IPS DF 6.9 (cell line): ENCODE measurements around the gene SELENOV.

Source experiments
- DNase-seq: peaks from one replicate; pipeline ENCODE4 v3.0.0-alpha.2; 2013; ENCODE audit warnings: low read depth, low spot score
- H3K27ac ChIP-seq: one replicate; pipeline ENCODE4 v1.5.1; 2013; ENCODE audit warnings: low read length, control low read depth
- H3K27me3 ChIP-seq: 2 replicates; pipeline ENCODE4 v1.6.1; 2013; ENCODE audit warnings: mild to moderate bottlenecking, low read length; ENCODE audit not compliant: control insufficient read depth, insufficient read depth
- H3K36me3 ChIP-seq: 2 replicates; pipeline ENCODE4 v1.6.1; 2013; ENCODE audit warnings: low read length; ENCODE audit not compliant: control insufficient read depth, insufficient read depth
- H3K4me1 ChIP-seq: 2 replicates; pipeline ENCODE4 v1.6.1; 2013; ENCODE audit warnings: low read length; ENCODE audit not compliant: control insufficient read depth, insufficient read depth
- H3K4me3 ChIP-seq: 2 replicates; pipeline ENCODE4 v1.5.1; 2013; ENCODE audit warnings: mild to moderate bottlenecking, low read length
- H3K9me3 ChIP-seq: 2 replicates; pipeline ENCODE4 v1.6.1; 2013; ENCODE audit warnings: low read length, inconsistent platforms; ENCODE audit not compliant: control insufficient read depth, insufficient read depth
- WGBS: extraction: QIAGEN DNeasy Blood & Tissue Kit; methylation state at CpG from one replicate; pipeline ENCODE4 v1.1.7; 2013; ENCODE audit warnings: mixed read lengths, missing lambda C conversion rate; ENCODE audit not compliant: insufficient read length, insufficient coverage; 5-methylcytosine and 5-hydroxymethylcytosine counted together

SELENOV gene

GRCh38 chr19:39555883-39556282 lies 40.9 kb downstream of the SELENOV start:
- Histone ChIP-seq H3K27me3 (no peaks in the 10 kb centered on the region), H3K4me1 (no peaks in the 10 kb centered on the region), H3K9me3 (no peaks in the 10 kb centered on the region), H3K36me3 (no peaks in the 10 kb centered on the region), H3K4me3 (no peak overlapping the region), H3K27ac (no peak overlapping the region)
- WGBS, result no CpG with 5 or more reads among the region's 1 CpG
- no peak for DNase-seq

DNA sequence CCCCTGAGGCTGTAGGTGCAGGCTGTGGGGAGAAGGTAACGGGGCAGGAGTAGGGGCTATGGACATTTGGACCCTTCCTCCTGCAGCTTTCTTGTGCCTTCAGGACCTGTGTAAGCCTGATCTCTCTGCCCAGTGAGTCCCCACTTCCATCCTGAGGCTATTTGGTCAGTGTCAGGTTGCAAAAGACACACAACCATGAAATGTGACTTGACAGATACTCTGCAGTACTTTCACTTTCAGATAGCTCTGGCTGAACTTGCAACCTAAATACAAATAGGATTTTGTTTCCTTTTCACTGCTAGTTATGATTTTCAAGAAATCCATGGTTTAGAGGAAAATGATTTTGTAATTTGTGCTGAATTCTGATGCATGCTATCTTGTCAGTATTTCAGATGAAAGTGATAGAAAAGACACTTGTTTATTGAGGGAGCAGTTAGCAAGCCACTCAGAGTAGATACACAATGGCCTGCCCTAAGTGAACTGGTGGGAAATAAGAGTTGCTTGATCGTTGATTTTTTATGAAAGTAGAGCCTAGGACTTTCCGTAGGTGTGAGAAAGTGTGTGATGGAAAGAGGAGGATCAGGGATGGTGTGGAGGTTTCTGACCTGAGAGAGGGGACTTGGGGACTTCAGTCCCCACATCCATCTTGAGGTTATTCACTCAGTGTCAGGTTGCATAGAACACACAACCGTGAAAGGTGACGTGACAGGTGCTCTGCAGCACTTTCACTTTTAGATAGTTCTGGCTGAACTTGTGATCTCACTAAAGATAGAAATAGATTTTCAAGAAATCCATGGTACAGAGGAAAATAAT lies 43.1 kb downstream of the SELENOV start:
- Histone ChIP-seq H3K36me3 (no peaks in the 10 kb centered on the region), H3K4me1 (no peaks in the 10 kb centered on the region), H3K4me3 (no peak overlapping the region), H3K27ac (no peak overlapping the region), H3K9me3 (no peaks in the 10 kb centered on the region), H3K27me3 (no peaks in the 10 kb centered on the region)
- WGBS, result 100% methylated on average over 2 of the region's 5 CpGs
- DNase-seq, result no peak

GRCh38 chr19:39558624-39559117 lies 43.7 kb downstream of the SELENOV start:
- Histone ChIP-seq H3K9me3 (no peaks in the 10 kb centered on the region), H3K36me3 (no peaks in the 10 kb centered on the region), H3K4me1 (no peaks in the 10 kb centered on the region), H3K4me3 (no peak overlapping the region), H3K27ac (no peak overlapping the region), H3K27me3 (no peaks in the 10 kb centered on the region)
- DNase-seq, result no peak
- no CpG with 5 or more reads among the region's 6 CpGs for WGBS

DNA sequence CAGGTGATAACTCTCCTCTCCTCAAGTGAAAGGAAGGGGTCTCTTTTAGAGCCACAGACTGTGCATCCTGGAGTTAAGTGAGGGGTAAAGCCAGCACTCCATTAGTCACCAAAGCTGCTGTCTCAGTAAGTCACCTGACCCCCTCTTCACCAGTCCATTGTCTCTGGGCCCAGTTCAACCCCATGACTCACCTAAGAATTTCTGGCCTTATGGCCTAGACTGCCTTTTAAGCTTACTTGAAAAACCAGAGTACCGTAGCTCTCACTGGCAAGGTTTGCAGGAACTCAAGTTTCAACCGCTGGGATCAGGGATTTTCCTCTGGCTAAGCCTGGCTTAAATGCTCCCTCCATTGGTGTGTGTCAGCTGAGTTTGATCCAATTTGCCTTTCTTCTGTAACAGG lies 48.5 kb downstream of the SELENOV start:
- DNase-seq, result no peak

GRCh38 chr19:39566064-39566463 lies 51.1 kb downstream of the SELENOV start:
- Histone ChIP-seq H3K27ac (no peak overlapping the region), H3K9me3 (no peaks in the 10 kb centered on the region), H3K4me3 (no peak overlapping the region), H3K27me3 (no peaks in the 10 kb centered on the region), H3K36me3 (no peaks in the 10 kb centered on the region), H3K4me1 (no peaks in the 10 kb centered on the region)
- WGBS, result no CpG with 5 or more reads among the region's 3 CpGs
- no peak for DNase-seq

More for the DNA sequence above, 48.5 kb downstream of the SELENOV start:
- H3K4me3 ChIP-seq, result no peak overlapping the region
- no peaks in the 10 kb centered on the region for H3K9me3 ChIP-seq
- H3K36me3 ChIP-seq, result no peaks in the 10 kb centered on the region
- no peaks in the 10 kb centered on the region for H3K27me3 ChIP-seq
- no peaks in the 10 kb centered on the region for H3K4me1 ChIP-seq
- no peak overlapping the region for H3K27ac ChIP-seq
- no CpG with 5 or more reads among the region's 2 CpGs for WGBS

DNA sequence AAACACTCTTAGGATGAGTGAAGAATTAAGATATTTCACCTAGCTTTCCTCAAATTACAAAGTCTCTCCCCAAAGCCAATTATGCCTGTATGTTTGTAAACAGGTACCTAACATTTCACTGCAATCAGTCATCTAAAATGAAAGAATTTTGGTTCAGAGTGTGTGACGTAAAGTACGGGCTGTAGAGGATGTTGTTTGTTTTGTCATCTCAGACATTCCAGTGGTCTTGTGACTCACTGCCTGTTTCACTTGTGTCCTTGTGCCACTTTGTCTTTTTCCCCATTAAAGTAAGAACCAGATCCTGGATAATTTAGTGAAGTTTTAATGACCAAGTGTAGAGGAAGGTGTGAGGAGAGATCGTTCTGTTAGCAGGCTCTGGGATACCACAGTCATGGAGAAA lies 53.7 kb downstream of the SELENOV start:
- no peak for DNase-seq
- no peaks in the 10 kb centered on the region for H3K36me3 ChIP-seq
- H3K4me3 ChIP-seq, result no peak overlapping the region
- no CpG with 5 or more reads among the region's 3 CpGs for WGBS
- no peak overlapping the region for H3K27ac ChIP-seq
- H3K27me3 ChIP-seq, result no peaks in the 10 kb centered on the region
- H3K4me1 ChIP-seq, result no peaks in the 10 kb centered on the region
- H3K9me3 ChIP-seq, result no peaks in the 10 kb centered on the region; the same call in 1 of the 2 replicates
